ENCODE results near the gene TMEM132C.

The TMEM132C gene

GRCh38 chr12:128444598-128444997 lies 177.6 kb downstream of the TMEM132C start:
- no peak for TF ChIP-seq CTCF (IDR thresholded peaks at IDR 0.05; ENCODE audit: borderline replicate concordance, control extremely low read depth, extremely low read depth, insufficient read depth, missing control alignments)
- in situ Hi-C loops (cut with MboI; ENCODE audit: low sequenced_read_pairs, unreplicated experiment), result no loop called here
- no peak for DNase-seq (ENCODE audit: low spot score)

GRCh38 chr12:128445415-128446127 lies 178.6 kb downstream of the TMEM132C start:
- no peak for TF ChIP-seq CTCF (IDR thresholded peaks at IDR 0.05; ENCODE audit: borderline replicate concordance, control extremely low read depth, extremely low read depth, insufficient read depth, missing control alignments)
- no peak for DNase-seq (ENCODE audit: low spot score)
- in situ Hi-C loops (cut with MboI; ENCODE audit: low sequenced_read_pairs, unreplicated experiment), result no loop called here

DNA sequence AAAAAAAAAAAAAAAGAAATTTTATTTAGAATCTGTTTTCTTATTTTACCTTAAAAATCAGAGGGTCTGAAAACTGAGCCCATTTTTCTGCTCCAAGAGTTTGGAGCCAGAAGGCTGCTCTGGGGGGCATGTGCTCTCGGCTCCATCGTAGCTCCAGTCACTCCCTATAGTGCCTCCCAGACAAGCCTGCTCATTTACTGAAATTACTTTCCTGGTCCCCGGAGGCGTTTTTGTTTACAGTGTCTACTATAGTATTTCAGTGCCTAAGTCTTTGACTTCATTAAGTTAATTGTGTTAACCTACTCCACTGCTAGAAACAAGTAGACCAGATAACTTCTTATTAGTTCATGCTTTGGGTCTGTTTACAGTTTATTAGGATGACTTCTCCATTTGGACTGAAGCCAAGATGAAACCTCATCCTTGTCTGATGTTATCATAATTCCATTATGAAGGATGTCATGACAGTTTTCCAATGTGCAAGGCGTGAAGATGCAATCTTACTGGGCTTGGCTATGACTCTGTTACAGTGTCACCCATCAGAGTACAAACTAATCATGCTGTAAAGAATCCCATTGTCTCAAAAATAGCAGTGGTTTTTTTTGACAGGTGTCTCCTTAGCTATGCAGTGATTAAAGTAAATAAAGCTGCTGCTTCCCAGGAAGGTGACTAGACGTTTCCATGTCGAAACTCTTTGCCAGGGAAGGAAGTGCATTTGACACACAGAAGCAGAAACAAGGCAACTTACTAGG lies 182.3 kb downstream of the TMEM132C start:
- DNase-seq (ENCODE audit: low spot score), result no peak
- in situ Hi-C loops (cut with MboI; ENCODE audit: low sequenced_read_pairs, unreplicated experiment), result no loop called here
- no peak for TF ChIP-seq CTCF (IDR thresholded peaks at IDR 0.05; ENCODE audit: borderline replicate concordance, control extremely low read depth, extremely low read depth, insufficient read depth, missing control alignments)

DNA sequence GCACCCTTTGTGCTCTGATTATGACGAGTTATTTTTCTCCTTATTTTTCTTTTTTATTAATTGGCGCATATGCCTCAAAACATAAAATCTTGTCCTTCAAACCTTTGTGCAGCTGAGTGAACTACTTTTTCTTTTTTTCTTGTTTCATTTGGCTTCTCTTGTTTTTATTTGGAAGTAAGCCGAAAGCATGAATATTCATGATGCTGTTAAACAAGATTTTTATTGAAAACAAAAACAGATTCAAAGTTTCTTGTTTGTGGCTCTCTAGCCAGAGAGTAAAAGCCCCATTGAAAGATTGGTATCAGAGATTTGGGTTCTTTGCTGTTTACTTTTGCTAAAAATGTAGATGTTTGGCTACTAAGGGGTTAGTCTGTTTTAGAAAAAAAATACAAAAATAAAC lies 183.8 kb downstream of the TMEM132C start:
- no peak for TF ChIP-seq CTCF (IDR thresholded peaks at IDR 0.05; ENCODE audit: borderline replicate concordance, control extremely low read depth, extremely low read depth, insufficient read depth, missing control alignments)
- in situ Hi-C loops (cut with MboI; ENCODE audit: low sequenced_read_pairs, unreplicated experiment), result no loop called here
- no peak for DNase-seq (ENCODE audit: low spot score)

- in situ Hi-C loops (cut with MboI; ENCODE audit: low sequenced_read_pairs, unreplicated experiment), result no loop called here
- no peak for DNase-seq (ENCODE audit: low spot score)
- no peak for TF ChIP-seq CTCF (IDR thresholded peaks at IDR 0.05; ENCODE audit: borderline replicate concordance, control extremely low read depth, extremely low read depth, insufficient read depth, missing control alignments)
Observed at GRCh38 chr12:128455851-128456250, 188.9 kb downstream of the TMEM132C start.

DNA sequence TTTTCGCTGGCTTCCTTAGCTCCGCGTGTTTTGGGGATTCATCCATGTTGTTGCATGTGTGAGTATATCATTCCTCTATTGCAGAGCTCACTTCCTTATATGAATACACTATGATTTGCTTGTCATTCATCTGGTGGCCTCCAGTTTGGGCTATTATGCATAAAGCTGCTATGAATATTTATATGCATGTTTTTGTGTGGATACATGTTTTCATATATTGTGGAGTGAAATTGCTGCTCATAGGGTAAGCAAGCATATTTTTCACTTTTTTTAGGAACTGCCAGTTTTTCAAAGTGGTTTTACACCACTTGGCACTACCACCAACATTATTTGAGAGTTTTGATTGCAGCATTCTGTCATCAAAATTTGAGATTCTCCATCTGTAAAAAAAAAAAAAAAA lies 190.0 kb downstream of the TMEM132C start:
- in situ Hi-C loops (cut with MboI; ENCODE audit: low sequenced_read_pairs, unreplicated experiment), result no loop called here
- DNase-seq (ENCODE audit: low spot score), result no peak
- TF ChIP-seq CTCF (IDR thresholded peaks at IDR 0.05; ENCODE audit: borderline replicate concordance, control extremely low read depth, extremely low read depth, insufficient read depth, missing control alignments), result no peak

Data from GM13976 (cell line).